HepG2 (cell line): ENCODE data around the gene PRCD. TPM values are rescaled to one million over a fixed set of nuclear protein-coding genes. Genes with fewer than 3 reads are reported as not detected.

Source experiments
- BCL6 ChIP-seq: IDR thresholded peaks from 2 replicates; pipeline ENCODE4 v1.6.1; 2016; ENCODE audit warnings: missing genetic modification reagents, missing compliant biosample characterization
- GATAD1 ChIP-seq: IDR thresholded peaks from 2 replicates; pipeline ENCODE4 v1.6.1; 2016; ENCODE audit warnings: missing genetic modification reagents, missing compliant biosample characterization
- HNF4G ChIP-seq, 2 experiments: sonication (generic) in 1 of 2; formaldehyde crosslinking in 1 of 2; IDR thresholded peaks; 2 replicates each; pipeline versions ENCODE4 v1.4.0 to v1.6.1; 2011 to 2020; ENCODE audit warnings: borderline replicate concordance in 2 of 2, low read depth in 2 of 2, mild to moderate bottlenecking in 2 of 2, low read length in 1 of 2, missing genetic modification reagents in 1 of 2, moderate library complexity in 1 of 2
- HOXA5 ChIP-seq: sonication (generic); formaldehyde crosslinking; IDR thresholded peaks from 2 replicates; pipeline ENCODE4 v1.4.0; 2020; ENCODE audit warnings: missing genetic modification reagents
- REPIN1 ChIP-seq: sonication (generic); formaldehyde crosslinking; IDR thresholded peaks from 2 replicates; pipeline ENCODE4 v1.8.0; 2022; ENCODE audit warnings: missing genetic modification reagents, low read depth, mild to moderate bottlenecking, borderline replicate concordance
- SALL2 ChIP-seq: sonication (generic); formaldehyde crosslinking; IDR thresholded peaks from 2 replicates; pipeline ENCODE4 v1.8.1; 2023; ENCODE audit warnings: mild to moderate bottlenecking, missing genetic modification reagents, inconsistent platforms
- SMC3 ChIP-seq: IDR thresholded peaks from 2 replicates; pipeline ENCODE4 v1.6.1; 2011; ENCODE audit warnings: low read length, improper control_type of control experiment
- SMYD3 ChIP-seq: sonication (generic); formaldehyde crosslinking; IDR thresholded peaks from 2 replicates; pipeline ENCODE4 v1.8.1; 2023; ENCODE audit warnings: mild to moderate bottlenecking, missing genetic modification reagents
- SNAPC2 ChIP-seq: sonication (generic); formaldehyde crosslinking; IDR thresholded peaks from 2 replicates; pipeline ENCODE4 v1.8.1; 2022; ENCODE audit warnings: mild to moderate bottlenecking, missing genetic modification reagents
- TOPORS ChIP-seq: sonication (generic); formaldehyde crosslinking; IDR thresholded peaks from 2 replicates; pipeline ENCODE4 v1.8.0; 2023; ENCODE audit warnings: mild to moderate bottlenecking, missing genetic modification reagents
- ZNF263 ChIP-seq: sonication (generic); formaldehyde crosslinking; IDR thresholded peaks from 2 replicates; pipeline ENCODE4 v1.4.0; 2020; ENCODE audit warnings: missing genetic modification reagents
- ZNF570 ChIP-seq: sonication (generic); formaldehyde crosslinking; IDR thresholded peaks from 2 replicates; pipeline ENCODE4 v1.4.0; 2020; ENCODE audit warnings: mild to moderate bottlenecking, missing genetic modification reagents, borderline replicate concordance
- polyA plus RNA-seq, 8 experiments: library from polyadenylated mRNA; depleted of rRNA in 3 of 8; stranded (reverse) in 7 of 8; unstranded in 1 of 8; fragments of >200 nt; fragmentation: Illumina TruSeq in 4 of 8; extraction: Trizol in 4 of 8; gene quantifications; 2 replicates each; pipeline versions ENCODE4 v1.2.1 to v1.2.3, GENCODE V29; 2011 to 2016; ENCODE audit warnings: low read depth in 4 of 8, missing spikeins in 1 of 8, mixed read lengths in 1 of 8; ENCODE audit not compliant: insufficient read depth in 1 of 8
- total RNA-seq, 5 experiments: library from RNA; depleted of rRNA; stranded (reverse); fragments of >200 nt; fragmentation: Illumina TruSeq; extraction: Trizol; gene quantifications; 2 replicates each; pipeline ENCODE4 v1.2.3, GENCODE V29; 2016; ENCODE audit warnings: low read depth in 1 of 5
- TF ChIP-seq, protein P1 (sequence below): sonication (generic); formaldehyde crosslinking; conservative IDR thresholded peaks from 2 replicates; pipeline ENCODE4 v1.8.1; 2023; ENCODE audit warnings: missing genetic modification reagents
- TF ChIP-seq, protein P2 (sequence below): conservative IDR thresholded peaks from 2 replicates; pipeline ENCODE4 v1.6.1; 2018; ENCODE audit warnings: missing genetic modification reagents
- TF ChIP-seq, protein P3 (sequence below): sonication (generic); formaldehyde crosslinking; IDR thresholded peaks from 2 replicates; pipeline ENCODE4 v1.5.0; 2020; ENCODE audit warnings: mild to moderate bottlenecking, missing genetic modification reagents
- TF ChIP-seq, protein P4 (sequence below): fragments of 450-650 bp; IDR thresholded peaks from 2 replicates; pipeline ENCODE4 v1.6.1; 2016
- TF ChIP-seq, protein P5 (sequence below): sonication (generic); formaldehyde crosslinking; IDR thresholded peaks from 2 replicates; pipeline ENCODE4 v1.5.0; 2020; ENCODE audit warnings: mild to moderate bottlenecking, missing genetic modification reagents, moderate library complexity
- TF ChIP-seq, protein P6 (sequence below): sonication (generic); IDR thresholded peaks from 2 replicates; pipeline ENCODE4 v1.6.1; 2016; ENCODE audit warnings: low read depth, borderline replicate concordance

PRCD gene
- total and polyA plus RNA-seq, 2 of the 13 experiments (the other 11 are each of a cell fraction or from before 2014, with no cell fraction given): 0.51 TPM; not detected in 1

DNA sequence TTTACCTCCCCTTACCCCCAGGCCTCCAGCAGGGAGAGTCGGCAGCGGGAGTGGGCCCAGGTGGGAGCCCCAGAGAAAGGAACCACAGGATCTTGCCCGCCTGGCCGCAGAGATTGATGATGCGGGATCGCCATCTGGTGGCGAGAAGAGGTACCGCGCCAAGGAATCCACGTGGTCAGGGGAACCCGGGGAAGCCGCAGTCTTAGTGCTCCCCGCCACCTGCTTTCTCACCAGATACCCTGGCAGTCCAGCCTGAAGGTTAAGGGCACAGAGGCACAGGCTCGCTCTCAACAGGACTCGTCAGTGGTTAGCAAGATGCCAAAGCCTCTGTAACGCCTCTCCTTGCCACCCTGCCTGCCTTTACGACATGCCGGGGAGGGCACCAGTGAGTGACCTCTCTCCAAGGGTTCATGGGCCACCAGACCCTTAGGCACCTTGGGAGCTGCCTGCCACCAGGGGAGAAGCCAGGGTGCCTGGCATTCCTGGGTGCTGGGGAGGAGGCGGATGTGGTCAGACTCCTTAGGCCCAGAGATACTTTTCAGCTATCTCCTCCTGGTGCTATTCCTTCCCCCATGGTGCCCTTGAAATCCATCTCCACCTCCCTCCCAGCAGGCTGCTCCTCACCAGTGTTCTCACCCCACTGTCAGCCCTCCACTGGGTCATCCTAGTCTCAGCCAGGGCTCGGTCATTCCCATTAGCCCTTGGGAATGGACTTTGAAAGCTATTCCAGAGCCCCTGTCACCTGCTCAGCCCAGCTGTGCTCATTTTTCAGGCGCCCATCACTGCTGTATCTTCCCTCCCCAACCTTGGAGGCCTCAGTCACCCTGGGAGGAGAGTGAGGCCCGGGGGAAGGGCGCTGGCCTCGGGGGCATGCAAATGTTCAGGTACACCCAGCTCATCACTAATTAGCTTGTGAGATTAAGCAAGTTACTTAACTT lies 33.2 kb upstream of the PRCD start (continued):
- TF ChIP-seq, protein P1, sequence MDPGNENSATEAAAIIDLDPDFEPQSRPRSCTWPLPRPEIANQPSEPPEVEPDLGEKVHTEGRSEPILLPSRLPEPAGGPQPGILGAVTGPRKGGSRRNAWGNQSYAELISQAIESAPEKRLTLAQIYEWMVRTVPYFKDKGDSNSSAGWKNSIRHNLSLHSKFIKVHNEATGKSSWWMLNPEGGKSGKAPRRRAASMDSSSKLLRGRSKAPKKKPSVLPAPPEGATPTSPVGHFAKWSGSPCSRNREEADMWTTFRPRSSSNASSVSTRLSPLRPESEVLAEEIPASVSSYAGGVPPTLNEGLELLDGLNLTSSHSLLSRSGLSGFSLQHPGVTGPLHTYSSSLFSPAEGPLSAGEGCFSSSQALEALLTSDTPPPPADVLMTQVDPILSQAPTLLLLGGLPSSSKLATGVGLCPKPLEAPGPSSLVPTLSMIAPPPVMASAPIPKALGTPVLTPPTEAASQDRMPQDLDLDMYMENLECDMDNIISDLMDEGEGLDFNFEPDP (CRISPR knock-in tag): no peak
- TF ChIP-seq ZNF570 (CRISPR knock-in tag): no peak
- TF ChIP-seq HNF4G (IDR thresholded peaks at IDR 0.05; ENCODE audit: borderline replicate concordance, low read depth, low read length): 0 out of 2 replicates have a peak, but pooled peaks have one; percentile 38
- TF ChIP-seq HNF4G (CRISPR knock-in tag; IDR thresholded peaks at IDR 0.05; ENCODE audit: borderline replicate concordance, low read depth): no peak
- TF ChIP-seq SMYD3 (CRISPR knock-in tag): 0 out of 2 replicates have a peak, but pooled peaks have one; percentile 71
- TF ChIP-seq, protein P2, sequence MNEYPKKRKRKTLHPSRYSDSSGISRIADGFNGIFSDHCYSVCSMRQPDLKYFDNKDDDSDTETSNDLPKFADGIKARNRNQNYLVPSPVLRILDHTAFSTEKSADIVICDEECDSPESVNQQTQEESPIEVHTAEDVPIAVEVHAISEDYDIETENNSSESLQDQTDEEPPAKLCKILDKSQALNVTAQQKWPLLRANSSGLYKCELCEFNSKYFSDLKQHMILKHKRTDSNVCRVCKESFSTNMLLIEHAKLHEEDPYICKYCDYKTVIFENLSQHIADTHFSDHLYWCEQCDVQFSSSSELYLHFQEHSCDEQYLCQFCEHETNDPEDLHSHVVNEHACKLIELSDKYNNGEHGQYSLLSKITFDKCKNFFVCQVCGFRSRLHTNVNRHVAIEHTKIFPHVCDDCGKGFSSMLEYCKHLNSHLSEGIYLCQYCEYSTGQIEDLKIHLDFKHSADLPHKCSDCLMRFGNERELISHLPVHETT (CRISPR knock-in tag): peak; percentile 83
- TF ChIP-seq, protein P3, sequence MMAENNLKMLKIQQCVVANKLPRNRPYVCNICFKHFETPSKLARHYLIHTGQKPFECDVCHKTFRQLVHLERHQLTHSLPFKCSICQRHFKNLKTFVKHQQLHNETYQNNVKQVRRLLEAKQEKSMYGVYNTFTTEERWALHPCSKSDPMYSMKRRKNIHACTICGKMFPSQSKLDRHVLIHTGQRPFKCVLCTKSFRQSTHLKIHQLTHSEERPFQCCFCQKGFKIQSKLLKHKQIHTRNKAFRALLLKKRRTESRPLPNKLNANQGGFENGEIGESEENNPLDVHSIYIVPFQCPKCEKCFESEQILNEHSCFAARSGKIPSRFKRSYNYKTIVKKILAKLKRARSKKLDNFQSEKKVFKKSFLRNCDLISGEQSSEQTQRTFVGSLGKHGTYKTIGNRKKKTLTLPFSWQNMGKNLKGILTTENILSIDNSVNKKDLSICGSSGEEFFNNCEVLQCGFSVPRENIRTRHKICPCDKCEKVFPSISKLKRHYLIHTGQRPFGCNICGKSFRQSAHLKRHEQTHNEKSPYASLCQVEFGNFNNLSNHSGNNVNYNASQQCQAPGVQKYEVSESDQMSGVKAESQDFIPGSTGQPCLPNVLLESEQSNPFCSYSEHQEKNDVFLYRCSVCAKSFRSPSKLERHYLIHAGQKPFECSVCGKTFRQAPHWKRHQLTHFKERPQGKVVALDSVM (CRISPR knock-in tag): no peak; the same call in 1 of the 2 replicates
- TF ChIP-seq, protein P4, sequence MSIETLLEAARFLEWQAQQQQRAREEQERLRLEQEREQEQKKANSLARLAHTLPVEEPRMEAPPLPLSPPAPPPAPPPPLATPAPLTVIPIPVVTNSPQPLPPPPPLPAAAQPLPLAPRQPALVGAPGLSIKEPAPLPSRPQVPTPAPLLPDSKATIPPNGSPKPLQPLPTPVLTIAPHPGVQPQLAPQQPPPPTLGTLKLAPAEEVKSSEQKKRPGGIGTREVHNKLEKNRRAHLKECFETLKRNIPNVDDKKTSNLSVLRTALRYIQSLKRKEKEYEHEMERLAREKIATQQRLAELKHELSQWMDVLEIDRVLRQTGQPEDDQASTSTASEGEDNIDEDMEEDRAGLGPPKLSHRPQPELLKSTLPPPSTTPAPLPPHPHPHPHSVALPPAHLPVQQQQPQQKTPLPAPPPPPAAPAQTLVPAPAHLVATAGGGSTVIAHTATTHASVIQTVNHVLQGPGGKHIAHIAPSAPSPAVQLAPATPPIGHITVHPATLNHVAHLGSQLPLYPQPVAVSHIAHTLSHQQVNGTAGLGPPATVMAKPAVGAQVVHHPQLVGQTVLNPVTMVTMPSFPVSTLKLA: peak; percentile 81
- TF ChIP-seq REPIN1 (CRISPR knock-in tag): peak; percentile 71; the same call in 1 of the 2 replicates
- TF ChIP-seq ZNF263: peak; percentile 95
- peak; percentile 80 for TF ChIP-seq HOXA5
- peak; percentile 94 for TF ChIP-seq SMC3
- 0 out of 2 replicates have a peak, but pooled peaks have one; percentile 45 for TF ChIP-seq SNAPC2 (CRISPR knock-in tag)
- 0 out of 2 replicates have a peak, but pooled peaks have one; percentile 38 for TF ChIP-seq TOPORS (CRISPR knock-in tag)
- peak; percentile 42; the same call in 1 of the 2 replicates for TF ChIP-seq BCL6
- TF ChIP-seq, protein P5, sequence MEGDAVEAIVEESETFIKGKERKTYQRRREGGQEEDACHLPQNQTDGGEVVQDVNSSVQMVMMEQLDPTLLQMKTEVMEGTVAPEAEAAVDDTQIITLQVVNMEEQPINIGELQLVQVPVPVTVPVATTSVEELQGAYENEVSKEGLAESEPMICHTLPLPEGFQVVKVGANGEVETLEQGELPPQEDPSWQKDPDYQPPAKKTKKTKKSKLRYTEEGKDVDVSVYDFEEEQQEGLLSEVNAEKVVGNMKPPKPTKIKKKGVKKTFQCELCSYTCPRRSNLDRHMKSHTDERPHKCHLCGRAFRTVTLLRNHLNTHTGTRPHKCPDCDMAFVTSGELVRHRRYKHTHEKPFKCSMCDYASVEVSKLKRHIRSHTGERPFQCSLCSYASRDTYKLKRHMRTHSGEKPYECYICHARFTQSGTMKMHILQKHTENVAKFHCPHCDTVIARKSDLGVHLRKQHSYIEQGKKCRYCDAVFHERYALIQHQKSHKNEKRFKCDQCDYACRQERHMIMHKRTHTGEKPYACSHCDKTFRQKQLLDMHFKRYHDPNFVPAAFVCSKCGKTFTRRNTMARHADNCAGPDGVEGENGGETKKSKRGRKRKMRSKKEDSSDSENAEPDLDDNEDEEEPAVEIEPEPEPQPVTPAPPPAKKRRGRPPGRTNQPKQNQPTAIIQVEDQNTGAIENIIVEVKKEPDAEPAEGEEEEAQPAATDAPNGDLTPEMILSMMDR: peak; percentile 100
- peak; percentile 77; the same call in 1 of the 2 replicates for TF ChIP-seq SALL2
- TF ChIP-seq, protein P6, sequence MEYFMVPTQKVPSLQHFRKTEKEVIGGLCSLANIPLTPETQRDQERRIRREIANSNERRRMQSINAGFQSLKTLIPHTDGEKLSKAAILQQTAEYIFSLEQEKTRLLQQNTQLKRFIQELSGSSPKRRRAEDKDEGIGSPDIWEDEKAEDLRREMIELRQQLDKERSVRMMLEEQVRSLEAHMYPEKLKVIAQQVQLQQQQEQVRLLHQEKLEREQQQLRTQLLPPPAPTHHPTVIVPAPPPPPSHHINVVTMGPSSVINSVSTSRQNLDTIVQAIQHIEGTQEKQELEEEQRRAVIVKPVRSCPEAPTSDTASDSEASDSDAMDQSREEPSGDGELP: peak; percentile 69; the same call in 1 of the 2 replicates
- TF ChIP-seq GATAD1: peak; percentile 48
